Measurements from ENCODE around the gene GFPT2. TPM values are rescaled to one million over a fixed set of nuclear protein-coding genes. Genes with fewer than 3 reads are reported as not detected.

The GFPT2 gene
- total RNA-seq, 1 donor from 2014 or later = 0.46 TPM

GRCh38 chr5:180283026-180283615 lies 70.0 kb downstream of the GFPT2 start:
- no peak for DNase-seq (ENCODE audit: low read depth, low spot score)

GRCh38 chr5:180282281-180282680 lies 70.9 kb downstream of the GFPT2 start:
- DNase-seq (ENCODE audit: low read depth, low spot score) = no peak

GRCh38 chr5:180281706-180282105 lies 71.4 kb downstream of the GFPT2 start:
- DNase-seq (ENCODE audit: low read depth, low spot score) = no peak

GRCh38 chr5:180274695-180275094 lies 78.4 kb downstream of the GFPT2 start:
- DNase-seq (ENCODE audit: low read depth, low spot score) = no peak

- no peak for DNase-seq (ENCODE audit: low read depth, low spot score)
Observed at GRCh38 chr5:180271221-180271620, 81.9 kb downstream of the GFPT2 start.

GRCh38 chr5:180259260-180259611 lies 93.9 kb downstream of the GFPT2 start:
- no peak for DNase-seq (ENCODE audit: low read depth, low spot score)

- DNase-seq (ENCODE audit: low read depth, low spot score) = no peak
Observed at GRCh38 chr5:180253036-180253824, 99.9 kb downstream of the GFPT2 start.

GRCh38 chr5:180251887-180252286 lies 101.2 kb downstream of the GFPT2 start:
- no peak for DNase-seq (ENCODE audit: low read depth, low spot score)

- no peak for DNase-seq (ENCODE audit: low read depth, low spot score)
Observed at GRCh38 chr5:180251141-180251540, 102.0 kb downstream of the GFPT2 start.

Other genes with a start within 250 kb of the GFPT2 start
- not detected in 2 replicates for gene RASGEF1C, start 144.1 kb downstream of the GFPT2 start, total RNA-seq
- 22.4 and 25.7 TPM in 2 replicates for gene MAPK9, start 61.3 kb downstream of the GFPT2 start, total RNA-seq
- gene CNOT6, start 141.0 kb upstream of the GFPT2 start, total RNA-seq = 19.3 and 23.6 TPM in 2 replicates
- not detected in 2 replicates for gene SCGB3A1, start 238.2 kb upstream of the GFPT2 start, total RNA-seq

Measured in pulmonary artery endothelial cell (primary cell).